RWPE2 (cell line): ENCODE data around the gene FAM107B.
A peak's percentile ranks its signal among the peaks of the same experiment; 100 is the strongest.
"Not testable (repeated sequence)": the region's sequence is repeated elsewhere in the genome, so short reads cannot be mapped to it uniquely, and the experiment has no call there.

Experiments used
- ATAC-seq: fragments of 200-7000 bp; cut with Tn5 transposase; 3 replicates; pipeline ENCODE4 v1.9.1; 2021; ENCODE audit warnings: low read depth
- DNase-seq: peaks from one replicate; pipeline ENCODE4 v3.0.0-alpha.2; 2020; ENCODE audit warnings: low spot score
- H3K27ac ChIP-seq: fragments of 450-650 bp; 2 replicates; pipeline ENCODE4 v1.5.1; 2017; ENCODE audit warnings: mild to moderate bottlenecking; ENCODE audit not compliant: poor library complexity, severe bottlenecking
- H3K27me3 ChIP-seq: fragments of 250-450 bp; sonication (Bioruptor Pico); 2 replicates; pipeline ENCODE4 v1.5.1; 2021; ENCODE audit warnings: mild to moderate bottlenecking, moderate library complexity; ENCODE audit not compliant: insufficient read depth, poor library complexity, severe bottlenecking
- H3K36me3 ChIP-seq: fragments of 250-450 bp; sonication (Bioruptor Pico); 2 replicates; pipeline ENCODE4 v1.5.1; 2020; ENCODE audit warnings: low read depth, mild to moderate bottlenecking, moderate library complexity
- H3K4me1 ChIP-seq: fragments of 250-450 bp; sonication (Bioruptor Pico); 2 replicates; pipeline ENCODE4 v1.5.1; 2021; ENCODE audit warnings: mild to moderate bottlenecking, moderate library complexity; ENCODE audit not compliant: insufficient read depth, poor library complexity, severe bottlenecking
- H3K4me3 ChIP-seq: fragments of 250-450 bp; sonication (Bioruptor Pico); 2 replicates; pipeline ENCODE4 v1.5.1; 2021; ENCODE audit warnings: mild to moderate bottlenecking, moderate library complexity; ENCODE audit not compliant: severe bottlenecking
- H3K9me3 ChIP-seq: fragments of 250-450 bp; sonication (Bioruptor Pico); 2 replicates; pipeline ENCODE4 v1.5.1; 2021; ENCODE audit warnings: mild to moderate bottlenecking, moderate library complexity; ENCODE audit not compliant: severe bottlenecking
- CTCF ChIP-seq: fragments of 450-650 bp; IDR thresholded peaks from one replicate; pipeline ENCODE4 v1.5.1; 2017; ENCODE audit warnings: mild to moderate bottlenecking, moderate library complexity; ENCODE audit not compliant: poor library complexity, severe bottlenecking

The FAM107B gene

GRCh38 chr10:14820775-14821154 lies 46.1 kb upstream of the FAM107B start:
- Histone ChIP-seq H3K27ac (peak overlapping the region; percentile 23), H3K36me3 (no peaks in the 10 kb centered on the region), H3K4me3 (no peak overlapping the region), H3K4me1 (peaks cover 12% of the 10 kb centered on the region), H3K9me3 (no peaks in the 10 kb centered on the region), H3K27me3 (no peaks in the 10 kb centered on the region)
- no peak for DNase-seq
- ATAC-seq: no peak
- no peak for TF ChIP-seq CTCF

- no peaks in the 10 kb centered on the region for H3K9me3 ChIP-seq
- peak overlapping the region; percentile 23 for H3K27ac ChIP-seq
- no peaks in the 10 kb centered on the region for H3K27me3 ChIP-seq
- H3K4me3 ChIP-seq: no peak overlapping the region
- peak; percentile 99 for ATAC-seq
- H3K4me1 ChIP-seq: peaks cover 12% of the 10 kb centered on the region
- DNase-seq: no peak
- H3K36me3 ChIP-seq: no peaks in the 10 kb centered on the region
- TF ChIP-seq CTCF: peak; percentile 44
Measured at GRCh38 chr10:14820010-14820774, 45.5 kb upstream of the FAM107B start.

- H3K4me3 ChIP-seq, H3K27me3 ChIP-seq, DNase-seq, H3K9me3 ChIP-seq, H3K27ac ChIP-seq, ATAC-seq, H3K36me3 ChIP-seq: not testable (repeated sequence)
- peaks cover 12% of the 10 kb centered on the region for H3K4me1 ChIP-seq
Measured at GRCh38 chr10:14816717-14817116, 42.0 kb upstream of the FAM107B start.

GRCh38 chr10:14815681-14816080 lies 41.0 kb upstream of the FAM107B start:
- no peaks in the 10 kb centered on the region for H3K36me3 ChIP-seq
- no peaks in the 10 kb centered on the region for H3K27me3 ChIP-seq
- no peak overlapping the region for H3K27ac ChIP-seq
- DNase-seq (no peak), ATAC-seq (no peak)
- H3K4me3 ChIP-seq: no peak overlapping the region
- TF ChIP-seq CTCF: no peak
- no peaks in the 10 kb centered on the region for H3K9me3 ChIP-seq
- peaks cover 12% of the 10 kb centered on the region for H3K4me1 ChIP-seq

- ATAC-seq: no peak
Measured at GRCh38 chr10:14812271-14812670, 37.6 kb upstream of the FAM107B start.

More at GRCh38 chr10:14812271-14812670, 37.6 kb upstream of the FAM107B start:
- H3K4me1 ChIP-seq: peaks cover 14% of the 10 kb centered on the region
- no peak overlapping the region for H3K4me3 ChIP-seq
- no peaks in the 10 kb centered on the region for H3K36me3 ChIP-seq
- TF ChIP-seq CTCF: no peak
- no peak overlapping the region for H3K27ac ChIP-seq
- H3K9me3 ChIP-seq: no peaks in the 10 kb centered on the region
- no peaks in the 10 kb centered on the region for H3K27me3 ChIP-seq
- DNase-seq: no peak
